NCI-H526 treated with DMSO at 0.1 percent for 48 hours (cell line): ENCODE results near the gene TTF2.

ENCODE experiments used
- DNase-seq: peaks from one replicate; lab custom pipeline; 2025; lab: John Stamatoyannopoulos, UW

TTF2 gene

GRCh38 chr1:117046781-117047180, 13.3 kb upstream of the TTF2 start:
- DNase-seq: no peak

GRCh38 chr1:117047271-117047670, 12.9 kb upstream of the TTF2 start:
- no peak for DNase-seq

- no peak for DNase-seq
Observed at GRCh38 chr1:117049857-117050256, 10.3 kb upstream of the TTF2 start.

GRCh38 chr1:117051224-117052064, 8.7 kb upstream of the TTF2 start:
- DNase-seq: no peak

- DNase-seq: no peak
Observed at GRCh38 chr1:117054068-117054467, 6.1 kb upstream of the TTF2 start.

- no peak for DNase-seq
Observed at GRCh38 chr1:117058810-117059209, 1.3 kb upstream of the TTF2 start.

- no peak for DNase-seq
Observed at GRCh38 chr1:117059334-117059677, 820 bp upstream of the TTF2 start.

- peak; percentile 43 for DNase-seq
Observed at GRCh38 chr1:117060441-117061317, 553 bp downstream of the TTF2 start.

- DNase-seq: no peak
Observed at GRCh38 chr1:117061986-117062415, 1.9 kb downstream of the TTF2 start.

GRCh38 chr1:117066367-117066766, 6.2 kb downstream of the TTF2 start:
- DNase-seq: no peak

- DNase-seq: peak; percentile 42
Observed at GRCh38 chr1:117067533-117068370, 7.6 kb downstream of the TTF2 start.

GRCh38 chr1:117068580-117068979, 8.5 kb downstream of the TTF2 start:
- DNase-seq: no peak

GRCh38 chr1:117069220-117069844, 9.2 kb downstream of the TTF2 start:
- no peak for DNase-seq

- no peak for DNase-seq
Observed at GRCh38 chr1:117070124-117070523, 10.0 kb downstream of the TTF2 start.

- DNase-seq: no peak
Observed at GRCh38 chr1:117076648-117077047, 16.5 kb downstream of the TTF2 start.

GRCh38 chr1:117077267-117077666, 17.1 kb downstream of the TTF2 start:
- DNase-seq: no peak

- DNase-seq: no peak
Observed at GRCh38 chr1:117079737-117080136, 19.6 kb downstream of the TTF2 start.

GRCh38 chr1:117084231-117084630, 24.1 kb downstream of the TTF2 start:
- DNase-seq: no peak

- DNase-seq: no peak
Observed at GRCh38 chr1:117087686-117088085, 27.6 kb downstream of the TTF2 start.

- no peak for DNase-seq
Observed at GRCh38 chr1:117089996-117090395, 29.9 kb downstream of the TTF2 start.

- DNase-seq: no peak
Observed at GRCh38 chr1:117092594-117092993, 32.5 kb downstream of the TTF2 start.

GRCh38 chr1:117093091-117093534, 33.0 kb downstream of the TTF2 start:
- DNase-seq: no peak
